Activated CD4-positive, alpha-beta T cell treated with anti-CD3 and anti-CD28 coated beads, Interleukin-2, amount 50 U/mL, for 24 hours (primary cell): ENCODE measurements around the gene BRIP1.
"Not testable (repeated sequence)": the region's sequence is repeated elsewhere in the genome, so short reads cannot be mapped to it uniquely, and the experiment has no call there.

ENCODE experiments used
- DNase-seq, 2 donors: peaks; one replicate each; pipeline ENCODE4 v3.0.0-alpha.2; 2020; ENCODE audit warnings: low read depth in 1 of 2, low spot score in 1 of 2

Gene BRIP1

DNA sequence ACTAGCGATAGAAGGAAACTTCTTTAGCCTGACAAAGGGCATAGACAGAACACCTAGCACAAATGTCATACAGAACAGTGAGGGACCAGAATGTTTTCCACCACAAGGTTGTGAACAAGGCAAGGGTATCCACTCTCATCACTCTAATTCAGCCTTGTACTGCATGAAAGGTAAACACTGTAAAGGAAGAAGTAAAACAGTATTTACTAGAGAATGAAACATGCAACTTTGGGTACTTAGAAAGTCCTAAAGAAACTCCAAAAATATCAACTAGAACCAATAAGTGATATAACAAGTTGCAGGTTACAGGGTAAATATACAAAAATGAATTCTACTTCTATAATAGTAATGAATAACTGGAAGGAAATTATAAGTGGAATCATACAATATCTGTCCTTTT, 32.2 kb downstream of the BRIP1 start:
- DNase-seq, result no peak

DNA sequence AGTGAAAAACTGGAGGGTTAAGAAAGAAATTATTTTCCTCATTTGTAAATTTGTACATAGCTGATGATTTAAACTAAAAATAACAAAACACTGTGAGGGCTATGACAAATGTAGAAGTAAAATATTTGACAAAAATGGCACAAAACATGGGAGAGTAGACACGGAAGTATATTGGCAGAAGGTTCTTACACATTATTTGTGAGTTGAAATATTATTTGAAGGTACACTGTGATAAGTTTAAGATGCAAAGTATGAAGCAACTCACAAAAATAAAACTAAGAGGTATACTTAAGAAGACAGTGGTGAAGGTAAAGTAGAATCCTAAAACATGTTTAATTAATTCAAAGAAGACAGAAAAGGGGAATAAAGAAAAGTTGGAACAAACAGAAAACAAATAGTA, 34.6 kb downstream of the BRIP1 start:
- DNase-seq, result no peak

DNA sequence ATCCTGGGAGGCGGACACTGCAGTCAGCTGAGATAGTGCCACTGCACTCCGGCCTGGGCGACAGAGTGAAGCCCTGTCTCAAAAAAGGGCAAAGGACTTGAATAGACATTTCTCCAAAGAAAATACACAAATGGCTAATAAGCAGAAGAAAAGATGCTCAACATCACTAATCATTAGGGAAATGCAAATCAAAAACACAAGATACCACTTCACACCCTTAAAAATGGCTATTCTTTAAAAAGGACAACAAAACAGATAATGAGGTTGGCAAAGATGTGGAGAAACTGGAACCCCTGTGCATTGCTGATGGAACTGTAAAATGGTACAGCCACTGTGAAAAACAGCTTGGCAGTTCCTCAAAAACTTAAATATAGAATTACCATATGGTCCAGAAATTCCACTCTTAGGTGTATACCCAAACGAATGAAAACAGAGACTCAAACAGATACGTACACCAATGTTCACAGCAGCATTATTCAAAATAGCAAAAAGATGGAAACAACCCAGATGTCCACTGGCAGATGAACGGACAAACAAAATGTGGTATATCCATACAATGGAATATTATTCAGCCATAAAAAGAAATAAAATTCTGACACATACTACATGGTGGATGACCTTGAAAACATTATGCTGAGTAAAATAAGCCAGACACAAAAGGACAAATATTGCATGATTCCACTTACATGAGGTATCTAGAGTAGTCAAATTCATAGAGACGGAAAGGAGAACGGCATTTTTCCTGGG, 35.5 kb downstream of the BRIP1 start:
- no peak for DNase-seq

DNA sequence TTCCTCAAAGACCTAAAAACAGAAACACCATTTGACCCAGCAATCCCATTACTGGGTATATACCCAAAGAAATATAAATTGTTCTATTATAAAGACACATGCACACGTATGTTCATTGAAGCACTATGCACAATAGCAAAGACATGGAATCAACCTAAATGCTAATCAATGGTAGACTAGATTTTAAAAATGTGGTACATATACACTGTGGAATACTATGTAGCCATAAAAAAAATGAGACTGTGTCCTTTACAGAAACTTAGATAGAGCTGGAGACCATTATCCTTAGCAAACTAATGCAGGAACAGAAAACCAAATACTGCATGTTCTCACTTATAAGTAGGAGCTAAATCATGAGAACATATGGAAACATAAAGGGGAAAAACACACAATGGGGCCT, 36.5 kb downstream of the BRIP1 start:
- DNase-seq, result not testable (repeated sequence)

DNA sequence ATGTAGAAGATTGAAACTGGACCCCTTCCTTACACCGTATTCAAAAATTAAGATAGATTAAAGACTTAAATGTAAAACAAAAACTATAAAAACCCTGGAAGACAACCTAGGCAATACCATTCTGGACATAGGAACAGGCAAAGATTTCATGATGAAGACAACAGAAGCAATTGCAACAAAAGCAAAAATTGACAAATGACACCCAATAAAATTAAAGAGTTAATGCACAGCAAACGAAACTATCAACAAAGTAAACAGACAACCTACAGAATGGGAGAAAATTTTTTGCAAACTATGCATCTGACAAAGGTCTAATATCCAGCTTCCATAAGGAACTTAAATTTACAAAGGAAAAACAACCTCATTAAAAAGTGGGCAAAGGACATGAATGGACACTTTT, 37.1 kb downstream of the BRIP1 start:
- not testable (repeated sequence) for DNase-seq

DNA sequence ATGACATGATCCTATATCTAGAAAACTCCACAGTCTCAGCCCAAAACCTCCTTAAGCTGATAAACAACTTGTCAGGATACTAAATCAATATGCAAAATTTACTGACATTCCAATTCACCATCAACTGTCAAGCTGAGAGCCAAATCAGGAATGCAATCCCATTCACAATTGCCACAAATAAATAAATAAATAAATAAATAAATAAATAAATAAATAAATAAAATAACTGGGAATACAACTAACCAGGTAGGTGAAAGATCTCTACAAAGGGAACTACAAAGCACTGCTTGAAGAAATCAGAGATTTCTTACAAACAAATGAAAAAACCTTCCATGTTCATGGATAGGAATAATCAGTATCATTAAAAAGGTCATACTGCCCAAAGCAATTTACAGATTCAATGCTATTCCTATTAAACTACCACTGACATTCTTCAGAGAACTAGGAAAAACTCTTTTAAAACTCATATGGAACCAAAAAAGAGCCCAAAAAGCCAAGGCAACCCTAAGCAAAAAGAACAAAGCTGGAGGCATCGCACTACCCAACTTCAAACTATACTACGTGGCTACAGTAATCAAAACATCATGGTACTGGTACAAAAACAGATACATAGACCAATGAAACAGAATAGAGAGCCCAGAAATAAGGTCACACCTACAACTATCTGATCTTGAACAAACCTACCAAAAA, 37.7 kb downstream of the BRIP1 start:
- DNase-seq, result no peak

DNA sequence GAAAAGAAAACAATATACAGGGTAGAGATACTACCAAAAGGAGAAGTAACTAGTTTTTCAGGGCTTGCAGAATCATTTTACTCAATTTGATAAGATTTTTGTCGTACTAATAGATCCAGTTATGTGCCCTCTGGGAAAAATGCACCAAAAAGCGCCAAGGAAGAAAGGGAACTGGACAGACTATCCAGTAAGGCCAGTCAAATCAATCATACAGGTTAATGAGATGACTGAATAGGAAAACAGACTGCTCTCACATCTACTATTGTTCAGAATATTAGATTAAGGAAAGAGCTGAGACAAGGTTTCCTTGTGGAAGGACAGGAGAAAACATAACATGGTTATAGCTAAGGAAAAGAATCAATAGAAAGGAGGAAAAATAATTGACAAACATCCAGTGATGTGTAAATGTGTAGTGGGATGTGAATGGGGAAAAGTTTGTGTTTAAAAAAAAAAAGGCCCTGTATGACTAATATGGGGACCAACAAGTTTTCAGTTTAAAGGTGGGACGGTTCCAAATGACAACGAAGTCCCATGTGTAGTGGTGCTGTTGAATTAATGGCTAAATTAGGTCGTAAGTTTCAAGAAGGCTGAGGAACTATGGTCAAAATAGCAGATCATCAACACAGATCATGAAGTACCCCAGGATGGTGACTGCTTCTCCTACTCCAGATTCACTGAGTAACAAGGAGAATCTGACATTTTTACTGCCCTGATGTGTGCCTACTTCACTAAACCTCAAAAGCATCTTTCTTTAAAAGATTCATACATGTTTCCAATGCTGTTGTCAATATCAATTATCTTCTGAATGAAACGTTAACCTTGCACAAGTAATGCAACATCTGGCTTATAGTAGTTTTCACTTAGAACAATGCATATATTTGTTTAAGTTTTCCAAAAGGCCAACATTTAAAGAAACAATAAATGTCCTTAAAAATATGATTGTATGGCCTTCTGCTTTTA, 40.7 kb downstream of the BRIP1 start:
- no peak for DNase-seq

DNA sequence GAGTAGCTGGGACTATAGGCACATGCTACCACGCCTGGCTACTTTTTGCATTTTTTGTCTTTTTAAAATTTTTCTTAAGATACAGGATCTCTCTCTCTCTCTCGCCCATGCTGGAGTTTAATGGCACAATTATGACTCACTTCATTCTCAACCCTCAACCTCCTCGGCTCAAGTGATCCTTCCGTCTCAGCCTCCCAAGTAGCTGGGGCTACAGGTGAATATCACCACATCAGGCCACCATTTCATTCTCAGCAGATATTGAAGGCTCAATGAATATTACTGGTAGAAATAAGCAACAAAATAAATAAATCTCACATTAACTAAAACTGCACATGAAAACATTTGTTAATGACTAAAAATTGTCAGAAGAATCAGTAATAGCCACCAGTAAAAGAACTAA, 41.7 kb downstream of the BRIP1 start:
- no peak for DNase-seq

DNA sequence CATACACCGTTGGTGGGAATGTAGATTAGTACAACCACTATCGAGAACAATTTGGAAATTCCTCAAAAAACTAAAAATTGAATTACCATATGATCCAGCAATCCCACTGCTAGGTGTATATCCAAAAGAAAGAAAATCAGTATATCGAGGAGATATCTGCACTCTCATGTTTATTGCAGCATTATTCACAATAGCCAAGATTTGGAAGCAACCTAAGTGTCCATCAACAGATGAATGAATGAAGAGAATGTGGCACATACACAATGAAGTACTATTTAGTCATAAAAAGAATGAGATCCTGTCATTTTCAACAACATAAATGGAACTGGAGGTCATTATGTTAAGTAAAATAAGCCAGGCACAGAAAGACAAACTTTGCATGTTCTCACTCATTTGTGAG, 44.1 kb downstream of the BRIP1 start:
- DNase-seq, result not testable (repeated sequence)

DNA sequence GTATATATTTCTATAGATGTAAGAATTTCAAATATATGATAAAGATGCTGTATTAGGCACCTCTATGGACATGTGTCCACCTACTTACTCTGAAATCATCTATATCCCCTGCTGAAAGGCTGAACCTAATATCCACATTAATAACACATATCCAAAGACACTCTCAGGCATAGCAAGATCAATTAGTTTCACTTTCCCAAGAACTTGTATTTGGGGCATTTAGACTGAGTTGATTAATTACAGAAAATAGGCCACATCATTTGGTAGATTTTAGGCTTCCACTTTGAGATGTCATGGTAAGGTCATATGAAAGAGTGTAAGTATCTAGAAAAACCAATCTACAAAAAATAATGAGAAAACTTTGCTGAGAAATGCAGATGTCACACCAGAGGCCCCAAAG, 45.1 kb downstream of the BRIP1 start:
- no peak for DNase-seq

DNA sequence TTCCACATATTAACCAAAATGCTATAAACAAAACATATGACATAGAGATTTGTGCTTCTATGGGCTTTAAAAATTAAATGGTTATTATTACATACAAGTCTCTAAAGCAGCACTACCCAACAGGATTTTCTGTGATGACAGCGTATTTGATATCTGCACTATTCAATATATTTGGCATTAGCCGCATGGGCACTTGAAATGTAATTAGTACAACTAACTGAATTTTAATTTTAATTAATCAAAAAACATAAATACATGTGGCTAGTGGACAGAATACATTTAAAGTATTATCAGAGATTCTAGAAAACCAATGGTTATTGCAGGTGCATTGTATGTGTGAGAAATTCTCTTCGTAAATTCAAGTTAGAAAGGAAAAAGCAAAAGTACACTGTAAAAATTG, 45.9 kb downstream of the BRIP1 start:
- no peak for DNase-seq

DNA sequence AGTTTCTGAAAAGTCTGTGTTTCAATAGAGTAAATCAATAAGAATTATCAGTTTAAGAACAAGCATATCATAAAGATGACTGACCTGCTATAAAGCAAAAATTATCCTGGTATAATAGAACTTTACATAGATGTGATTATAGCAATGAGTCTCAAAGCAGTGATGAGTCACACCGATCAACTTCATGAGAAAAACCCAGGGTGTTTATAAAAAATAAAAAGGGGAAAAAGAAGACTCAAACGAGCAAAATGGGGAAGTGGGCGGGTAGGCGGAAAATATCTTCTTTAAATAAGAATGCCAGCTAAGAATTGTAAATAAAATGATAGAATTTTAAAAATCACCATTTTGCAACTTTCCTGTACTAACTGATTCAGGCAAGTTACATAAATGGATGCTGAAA, 46.8 kb downstream of the BRIP1 start:
- no peak for DNase-seq

DNA sequence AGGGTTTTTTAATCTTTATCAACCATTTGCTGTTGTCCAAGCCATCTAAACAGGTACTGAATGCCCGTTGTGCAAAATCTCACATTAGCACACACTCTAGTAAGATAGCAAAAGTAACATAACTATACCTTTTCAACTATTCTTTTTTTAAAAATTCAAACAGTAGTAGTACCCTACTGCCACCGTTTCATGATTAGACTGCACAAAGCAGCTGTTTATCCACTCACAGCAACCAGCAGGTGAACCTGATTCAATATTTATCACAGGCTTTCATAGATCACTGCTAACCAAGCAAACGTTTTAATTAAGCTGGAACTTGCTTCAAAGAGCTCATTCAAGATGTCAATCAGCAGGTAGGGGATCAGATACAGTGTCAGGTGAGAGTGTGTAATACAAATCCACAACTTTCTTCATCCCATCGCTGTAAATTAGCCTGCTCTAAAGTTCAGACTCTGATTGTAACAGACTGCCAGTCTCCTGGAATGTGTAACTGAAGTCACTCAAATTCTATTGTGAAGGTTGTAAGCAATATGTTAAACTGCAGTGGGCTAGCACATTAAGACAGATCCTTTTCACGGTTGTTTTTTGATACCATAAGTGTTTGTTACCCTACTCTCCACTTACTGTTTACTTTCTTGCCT, 47.3 kb downstream of the BRIP1 start:
- DNase-seq, result no peak

DNA sequence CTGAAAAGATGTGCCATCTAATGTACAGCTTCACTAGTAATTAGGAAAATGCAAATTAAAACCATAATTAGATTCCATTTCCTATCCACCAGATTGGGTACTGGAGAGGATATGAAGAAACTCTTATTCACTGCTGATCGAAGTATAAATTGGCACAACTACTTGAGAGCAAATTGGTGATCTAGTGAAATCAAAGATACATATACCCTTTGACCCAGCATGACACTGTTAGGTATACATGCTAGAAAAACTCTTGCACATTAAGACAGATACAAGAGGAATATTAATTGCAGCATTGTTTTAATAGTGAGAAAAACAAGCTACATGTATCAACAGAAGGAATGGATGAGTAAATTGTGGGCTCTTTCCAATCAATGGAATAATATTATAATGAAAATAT, 48.8 kb downstream of the BRIP1 start:
- DNase-seq, result no peak

DNA sequence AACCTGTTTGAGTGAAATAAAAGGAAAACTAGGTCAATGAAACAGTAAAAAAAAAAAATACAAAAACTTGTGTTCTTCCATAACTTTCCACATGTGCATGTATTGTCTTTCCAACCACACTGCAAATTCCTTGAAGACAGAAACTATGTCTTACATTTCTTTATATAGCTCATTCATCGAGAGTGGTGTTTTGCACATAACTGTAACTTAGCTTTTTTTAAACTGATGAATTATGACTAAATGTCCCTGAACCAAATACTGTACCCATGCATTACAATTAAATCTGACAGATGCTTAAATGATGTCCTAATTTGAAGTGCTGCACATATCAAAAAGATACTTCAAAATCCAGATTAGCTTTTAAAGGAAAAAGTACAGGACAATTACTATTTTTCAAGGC, 50.1 kb downstream of the BRIP1 start:
- DNase-seq, result no peak

DNA sequence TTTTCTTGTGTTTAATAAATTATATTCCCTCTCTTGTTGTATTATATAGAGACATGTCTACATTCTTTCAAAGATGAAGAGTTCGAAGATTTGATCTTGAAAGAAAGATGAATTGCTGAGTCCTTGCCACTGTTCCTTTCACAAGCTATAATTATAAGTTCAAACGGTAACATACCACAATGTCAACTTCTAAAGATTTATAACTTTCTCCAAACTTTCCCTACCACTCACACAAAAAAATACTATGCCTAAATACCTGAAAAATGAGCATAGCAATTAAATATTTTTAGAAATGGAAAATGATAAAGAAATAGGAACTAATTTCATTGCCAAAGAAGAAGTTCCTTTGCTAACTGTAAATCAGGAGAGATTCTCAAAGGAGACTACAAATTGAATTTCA, 50.6 kb downstream of the BRIP1 start:
- DNase-seq, result no peak

DNA sequence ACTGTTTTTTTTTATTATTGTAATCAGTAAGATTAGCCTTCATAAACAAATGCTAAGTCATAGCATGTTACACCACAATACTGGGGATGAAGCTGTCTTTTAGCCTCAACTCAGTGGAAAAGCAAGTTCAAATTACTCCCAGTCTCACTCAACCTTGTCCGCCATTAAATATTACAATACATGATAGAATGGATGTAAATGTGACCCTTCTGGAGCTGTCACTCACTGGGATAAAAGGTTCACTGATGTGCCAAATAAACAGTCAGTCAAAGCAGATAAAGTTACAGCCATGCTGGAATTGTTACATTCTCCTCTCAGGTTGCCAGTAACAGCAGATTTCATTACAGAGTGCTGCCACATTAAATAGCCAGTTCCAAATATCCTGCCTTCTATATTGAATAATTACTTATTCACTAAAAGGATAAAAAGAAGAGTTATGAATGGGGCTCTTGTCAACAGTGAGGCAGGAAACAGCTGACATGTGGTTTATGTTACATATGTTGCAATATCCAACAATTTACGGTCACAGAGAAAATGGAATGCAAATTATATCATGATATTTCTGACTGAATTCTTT, 53.4 kb downstream of the BRIP1 start:
- DNase-seq, result no peak

DNA sequence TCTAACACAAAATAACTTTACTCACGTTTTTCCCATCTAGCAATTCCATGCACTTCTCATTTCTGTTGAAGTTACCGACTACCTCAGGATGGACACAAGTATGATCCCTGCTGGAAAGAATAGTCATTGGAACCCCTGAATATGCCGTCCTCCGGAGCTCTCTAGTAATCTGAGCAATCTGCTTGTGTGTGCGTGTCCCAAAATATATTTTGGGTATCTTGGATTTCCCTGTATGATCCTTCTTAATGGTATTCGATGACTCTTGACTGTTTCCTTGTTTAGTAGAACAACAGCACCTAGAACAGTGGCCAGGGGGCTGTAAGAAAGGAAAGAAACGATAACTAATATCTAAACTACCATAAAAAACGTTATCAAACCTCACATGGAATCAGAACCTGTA, 54.9 kb downstream of the BRIP1 start:
- no peak for DNase-seq

DNA sequence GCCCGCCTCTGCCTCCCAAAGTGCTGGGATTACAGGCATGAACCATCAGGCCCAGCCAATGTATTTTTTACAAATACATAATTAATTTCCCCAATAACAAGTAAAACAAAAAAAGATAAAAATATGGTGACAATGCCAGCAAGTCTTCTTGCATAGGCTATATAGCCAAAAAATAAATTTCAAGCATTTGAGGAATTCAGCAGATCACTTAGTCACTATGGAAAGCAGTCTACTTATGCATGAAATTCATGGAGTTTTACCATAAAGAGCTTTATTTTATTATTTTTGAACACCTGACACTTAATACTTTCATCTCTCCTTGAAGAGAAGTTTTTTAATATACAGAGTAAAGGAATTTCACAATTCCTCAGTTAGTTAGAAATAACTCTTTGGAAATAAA, 56.4 kb downstream of the BRIP1 start:
- no peak for DNase-seq

DNA sequence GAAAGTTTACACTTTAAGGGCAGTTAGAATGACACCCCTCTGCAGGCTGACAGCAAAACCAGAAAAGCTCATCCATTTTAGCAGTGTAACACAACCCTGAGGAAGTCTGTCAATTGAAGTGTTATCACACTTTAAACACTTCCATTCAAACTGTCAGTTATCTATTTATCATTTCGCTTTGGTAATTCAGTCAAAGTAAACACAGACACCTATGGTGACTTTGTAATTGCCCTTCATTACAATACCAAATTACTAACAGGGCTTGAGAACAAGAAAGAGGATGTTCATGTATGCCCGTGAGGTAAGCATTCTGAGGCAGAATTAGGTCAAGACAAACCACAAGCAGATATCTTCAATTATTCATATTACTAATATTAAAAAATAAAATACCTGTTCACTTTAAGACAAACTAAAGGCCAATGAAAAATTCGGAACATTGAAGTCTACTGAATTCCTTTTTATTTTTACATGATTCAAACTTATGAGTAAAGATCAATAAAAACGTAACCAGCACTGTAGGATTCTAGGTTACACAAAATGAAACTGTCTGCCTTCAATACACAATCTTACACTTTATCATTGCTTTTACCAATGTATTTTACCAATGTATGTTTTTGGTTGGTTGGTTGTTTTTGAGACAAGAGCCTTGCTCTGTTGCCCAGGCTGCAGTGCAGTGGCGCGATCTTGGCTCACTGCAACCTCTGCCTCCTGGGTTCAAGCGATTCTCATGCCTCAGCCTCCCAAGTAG, 57.1 kb downstream of the BRIP1 start:
- no peak for DNase-seq
